A549 (cell line): ENCODE results near the gene KLHL35. TPM values are rescaled to one million over a fixed set of nuclear protein-coding genes. Genes with fewer than 3 reads are reported as not detected.
A peak's percentile ranks its signal among the peaks of the same experiment; 100 is the strongest.

Source experiments
- ATAC-seq, 2 experiments: fragments of 200-7000 bp in 1 of 2; fragments of >200 bp in 1 of 2; cut with Nextera tagmentation in 1 of 2; cut with Tn5 transposase in 1 of 2; 3 replicates each; pipeline versions ENCODE4 v1.8.0 to v1.9.1; 2018 to 2020; ENCODE audit warnings: mild to moderate bottlenecking in 1 of 2, moderate library complexity in 1 of 2
- CTCF ChIA-PET: fragments of 300-600 bp; sonication (Branson Sonifier 250); formaldehyde crosslinking; extraction: SDS; loops from one replicate; lab custom pipeline; 2021; ENCODE audit warnings: antibody characterized with exemption, inconsistent platforms; lab: Yijun Ruan, JAX
- POLR2A ChIA-PET: fragments of 350-600 bp; formaldehyde crosslinking; extraction: SDS; loops from one replicate; lab custom pipeline; 2021; ENCODE audit warnings: antibody characterized with exemption, inconsistent platforms; lab: Yijun Ruan, JAX
- DNase-seq, 2 experiments: peaks; one replicate each; pipeline versions ENCODE4 v3.0.0 to v3.0.0-alpha.2; 2011 to 2016; ENCODE audit warnings: low read depth in 1 of 2, low spot score in 1 of 2
- FAIRE-seq: peaks from 2 replicates; lab custom pipeline; 2011; peaks lifted over from hg19 to GRCh38; lab: Jason Lieb, UNC
- H3K27ac ChIP-seq, 2 experiments: fragments of >200 bp; sonication (Bioruptor Twin); formaldehyde crosslinking; 3 replicates each; pipeline ENCODE4 v1.5.1; 2016 to 2017
- H3K4me1 ChIP-seq: fragments of >200 bp; sonication (Bioruptor Twin); formaldehyde crosslinking; 3 replicates; pipeline ENCODE4 v1.6.1; 2016
- H3K4me2 ChIP-seq: fragments of >200 bp; sonication (Bioruptor Twin); formaldehyde crosslinking; 3 replicates; pipeline ENCODE4 v1.6.1; 2016
- H3K4me3 ChIP-seq: fragments of >200 bp; sonication (Bioruptor Twin); formaldehyde crosslinking; 3 replicates; pipeline ENCODE4 v1.5.1; 2016
- H3K9me3 ChIP-seq: fragments of >200 bp; sonication (Bioruptor Twin); formaldehyde crosslinking; 3 replicates; pipeline ENCODE4 v1.6.1; 2016
- BHLHE40 ChIP-seq: IDR thresholded peaks from 2 replicates; pipeline ENCODE4 v1.6.1; 2012; ENCODE audit warnings: low read depth, low read length, inconsistent platforms
- CEBPB ChIP-seq, 2 experiments: fragments of >200 bp in 1 of 2; sonication (Bioruptor Twin) in 1 of 2; formaldehyde crosslinking in 1 of 2; IDR thresholded peaks; 2 replicates each; pipeline ENCODE4 v1.6.1; 2012 to 2016
- CHD4 ChIP-seq: fragments of 200-600 bp; sonication (generic); IDR thresholded peaks from 2 replicates; pipeline ENCODE4 v1.6.1; 2016; ENCODE audit warnings: antibody characterized with exemption, mild to moderate bottlenecking, borderline replicate concordance
- EHF ChIP-seq: fragments of 250-450 bp; sonication (Bioruptor Pico); IDR thresholded peaks from 2 replicates; pipeline ENCODE4 v1.5.0; 2020; ENCODE audit warnings: mild to moderate bottlenecking
- FOSL2 ChIP-seq, 2 experiments: fragments of 450-650 bp in 1 of 2; fragments of >200 bp in 1 of 2; sonication (Bioruptor Twin) in 1 of 2; formaldehyde crosslinking; IDR thresholded peaks; 2 replicates each; pipeline versions ENCODE4 v1.5.0 to v1.6.1; 2016 to 2020; ENCODE audit warnings: mild to moderate bottlenecking in 1 of 2, moderate library complexity in 1 of 2
- GATA3 ChIP-seq: IDR thresholded peaks from 2 replicates; pipeline ENCODE4 v1.6.1; 2012; ENCODE audit warnings: borderline replicate concordance
- HDAC2 ChIP-seq: fragments of 200-600 bp; sonication (generic); IDR thresholded peaks from 2 replicates; pipeline ENCODE4 v1.6.1; 2016
- HOXA7 ChIP-seq: fragments of 250-450 bp; sonication (Bioruptor Pico); IDR thresholded peaks from 2 replicates; pipeline ENCODE4 v1.5.0; 2020; ENCODE audit warnings: mild to moderate bottlenecking, moderate library complexity
- JUN ChIP-seq, 2 experiments: fragments of >200 bp; sonication (Bioruptor Twin); formaldehyde crosslinking; IDR thresholded peaks; 2 replicates in 1 of 2; 3 replicates in 1 of 2; pipeline ENCODE4 v1.6.1; 2016 to 2017
- JUNB ChIP-seq: fragments of >200 bp; sonication (Bioruptor Twin); formaldehyde crosslinking; IDR thresholded peaks from 2 replicates; pipeline ENCODE4 v1.6.1; 2016
- KDM1A ChIP-seq: fragments of 200-600 bp; sonication (generic); IDR thresholded peaks from 2 replicates; pipeline ENCODE4 v1.6.1; 2016; ENCODE audit warnings: low read depth, mild to moderate bottlenecking
- NFE2L2 ChIP-seq: fragments of 150-350 bp; conservative IDR thresholded peaks from 2 replicates; pipeline ENCODE4 v1.6.1; 2014; ENCODE audit warnings: low read length
- RAD21 ChIP-seq, 2 experiments: fragments of >200 bp in 1 of 2; sonication (Bioruptor Twin) in 1 of 2; formaldehyde crosslinking in 1 of 2; IDR thresholded peaks in 1 of 2; conservative IDR thresholded peaks in 1 of 2; 2 replicates in 1 of 2; 3 replicates in 1 of 2; pipeline ENCODE4 v1.6.1; 2012 to 2018; ENCODE audit warnings: inconsistent platforms in 1 of 2
- SMC3 ChIP-seq: fragments of >200 bp; sonication (Bioruptor Twin); formaldehyde crosslinking; IDR thresholded peaks from 3 replicates; pipeline ENCODE4 v1.6.1; 2018; ENCODE audit warnings: inconsistent platforms
- TP53 ChIP-seq: fragments of 250-450 bp; sonication (Bioruptor Pico); IDR thresholded peaks from 2 replicates; pipeline ENCODE4 v1.5.0; 2021; ENCODE audit warnings: mild to moderate bottlenecking, moderate library complexity
- WGBS: methylation state at CpG from one replicate; pipeline ENCODE4 v1.1.6; 2017; ENCODE audit errors: missing lambda C conversion rate; 5-methylcytosine and 5-hydroxymethylcytosine counted together
- polyA plus RNA-seq, 4 experiments: library from polyadenylated mRNA; depleted of rRNA in 3 of 4; stranded (reverse); fragments of >200 nt; fragmentation: RNase III in 1 of 4; extraction: RNeasy Plus Mini Kit Qiagen cat#74134 plus additional on column Dnase treatment in 1 of 4; gene quantifications; 2 replicates in 3 of 4; 3 replicates in 1 of 4; pipeline ENCODE4 v1.2.3, GENCODE V29; 2011 to 2017
- TF ChIP-seq, protein P1 (sequence below): fragments of 250-450 bp; sonication (Bioruptor Pico); IDR thresholded peaks from 2 replicates; pipeline ENCODE4 v1.5.0; 2021; ENCODE audit warnings: mild to moderate bottlenecking, moderate library complexity, borderline replicate concordance
- TF ChIP-seq, protein P2 (sequence below): fragments of 250-450 bp; sonication (Bioruptor Pico); IDR thresholded peaks from 2 replicates; pipeline ENCODE4 v1.5.0; 2020; ENCODE audit warnings: low read depth, mild to moderate bottlenecking, moderate library complexity
- TF ChIP-seq, protein P3 (sequence below): fragments of 150-350 bp; IDR thresholded peaks from 2 replicates; pipeline ENCODE4 v1.6.1; 2014; ENCODE audit warnings: low read depth, mild to moderate bottlenecking, low read length

Gene KLHL35
- polyA plus RNA-seq, 2 of the 4 experiments (the other 2 are of a cell fraction) = 0.56 to 1.0 TPM

DNA sequence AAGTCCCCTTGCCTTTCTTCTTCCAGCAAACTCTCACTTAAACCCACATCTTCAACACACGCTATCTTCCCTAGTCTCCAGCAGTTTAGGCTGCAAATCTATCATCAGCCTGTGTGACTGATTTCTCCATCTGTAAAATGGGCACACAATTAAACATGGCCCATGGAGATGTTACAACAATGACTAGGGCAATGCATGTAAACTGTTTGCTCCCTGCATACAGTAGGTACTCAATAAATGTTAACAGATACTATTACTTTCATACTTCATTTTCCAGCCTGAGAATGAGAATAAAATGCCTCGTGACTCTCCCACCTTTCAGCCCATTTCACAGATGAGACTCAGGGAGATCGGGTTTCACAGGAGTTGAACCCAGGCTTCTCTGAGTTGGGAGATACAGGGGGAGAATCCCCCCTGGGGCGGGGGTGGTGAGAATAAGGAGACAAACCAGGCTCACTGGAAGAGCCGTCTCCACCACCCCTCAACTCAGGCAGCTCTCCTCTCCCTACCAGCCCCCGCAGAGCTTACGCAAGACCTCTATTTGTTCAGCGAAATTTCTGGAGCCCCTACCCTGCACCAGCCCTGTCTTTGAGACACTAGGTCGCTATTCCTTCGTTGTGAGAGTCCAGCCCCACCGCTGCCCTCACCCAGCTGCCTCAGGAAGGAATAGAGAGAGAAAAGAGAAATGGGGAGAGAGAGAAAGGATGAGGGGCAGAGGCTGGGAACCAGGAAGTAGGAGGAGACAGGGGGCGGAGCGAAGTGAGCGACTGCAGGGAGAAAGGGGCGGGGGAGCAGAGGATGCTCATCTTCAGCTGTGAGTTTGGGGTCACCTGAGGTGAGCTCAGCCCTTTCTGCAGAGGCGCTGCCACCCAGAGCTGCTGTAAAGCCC lies 42.1 kb upstream of the KLHL35 start:
- POLR2A ChIA-PET = no interaction called here
- H3K27ac ChIP-seq = peak overlapping the region in 1 of 2 experiments; percentile 62; a peak in 3 of 6 replicates
- CTCF ChIA-PET = interaction anchor here (0.6 to 5.3 kb wide), 6 partner anchors 24 to 86 kb away, joined by 3 to 27 read pairs (median 4); no protein-coding TSS in a partner anchor

DNA sequence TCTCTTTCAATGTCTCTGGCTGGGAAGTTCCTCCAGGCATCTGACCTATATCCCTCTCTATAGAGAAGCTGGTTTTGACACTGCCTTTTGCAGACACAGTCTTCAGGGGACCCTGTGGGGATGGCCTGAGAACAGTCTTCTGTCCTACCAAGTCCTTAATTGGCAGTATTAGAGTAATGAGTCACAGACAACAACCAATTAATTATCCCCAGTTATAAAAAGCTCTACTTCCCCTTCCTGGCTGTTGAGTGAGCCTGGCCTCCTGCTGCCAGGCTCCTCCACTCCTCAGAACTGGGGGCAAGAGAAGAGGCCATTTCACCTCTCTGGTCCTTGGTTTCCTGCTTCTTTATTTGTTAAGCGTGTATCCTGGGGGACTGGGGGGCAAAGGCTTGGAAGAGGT lies 41.2 kb upstream of the KLHL35 start:
- Histone ChIP-seq H3K9me3 (no peaks in the 10 kb centered on the region), H3K4me1 (peaks cover 13% of the 10 kb centered on the region), H3K27ac (no peak overlapping the region), H3K4me3 (no peak overlapping the region), H3K4me2 (no peak overlapping the region)
- CTCF ChIA-PET = interaction anchor here (0.8 to 5.3 kb wide), 2 partner anchors 29 to 58 kb away, joined by 3 to 27 read pairs; no protein-coding TSS in a partner anchor
- POLR2A ChIA-PET = no interaction called here
- ATAC-seq (no peak), DNase-seq (no peak), FAIRE-seq (no peak)
- 93% methylated on average over 1 of the region's 1 CpG for WGBS
- TF ChIP-seq CEBPB (IDR thresholded peaks at IDR 0.05) = no peak
- TF ChIP-seq GATA3 = no peak
- no peak for TF ChIP-seq RAD21 (conservative IDR thresholded peaks at IDR 0.05 in 1 of 2, IDR thresholded peaks at IDR 0.05 in 1 of 2)
- TF ChIP-seq, protein P1, sequence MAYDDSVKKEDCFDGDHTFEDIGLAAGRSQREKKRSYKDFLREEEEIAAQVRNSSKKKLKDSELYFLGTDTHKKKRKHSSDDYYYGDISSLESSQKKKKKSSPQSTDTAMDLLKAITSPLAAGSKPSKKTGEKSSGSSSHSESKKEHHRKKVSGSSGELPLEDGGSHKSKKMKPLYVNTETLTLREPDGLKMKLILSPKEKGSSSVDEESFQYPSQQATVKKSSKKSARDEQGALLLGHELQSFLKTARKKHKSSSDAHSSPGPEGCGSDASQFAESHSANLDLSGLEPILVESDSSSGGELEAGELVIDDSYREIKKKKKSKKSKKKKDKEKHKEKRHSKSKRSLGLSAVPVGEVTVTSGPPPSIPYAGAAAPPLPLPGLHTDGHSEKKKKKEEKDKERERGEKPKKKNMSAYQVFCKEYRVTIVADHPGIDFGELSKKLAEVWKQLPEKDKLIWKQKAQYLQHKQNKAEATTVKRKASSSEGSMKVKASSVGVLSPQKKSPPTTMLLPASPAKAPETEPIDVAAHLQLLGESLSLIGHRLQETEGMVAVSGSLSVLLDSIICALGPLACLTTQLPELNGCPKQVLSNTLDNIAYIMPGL (CRISPR knock-in tag) = no peak
- no peak for TF ChIP-seq NFE2L2
- TF ChIP-seq, protein P2, sequence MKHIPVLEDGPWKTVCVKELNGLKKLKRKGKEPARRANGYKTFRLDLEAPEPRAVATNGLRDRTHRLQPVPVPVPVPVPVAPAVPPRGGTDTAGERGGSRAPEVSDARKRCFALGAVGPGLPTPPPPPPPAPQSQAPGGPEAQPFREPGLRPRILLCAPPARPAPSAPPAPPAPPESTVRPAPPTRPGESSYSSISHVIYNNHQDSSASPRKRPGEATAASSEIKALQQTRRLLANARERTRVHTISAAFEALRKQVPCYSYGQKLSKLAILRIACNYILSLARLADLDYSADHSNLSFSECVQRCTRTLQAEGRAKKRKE (CRISPR knock-in tag) = no peak
- TF ChIP-seq JUNB = no peak
- TF ChIP-seq TP53 (CRISPR knock-in tag) = no peak
- no peak for TF ChIP-seq HOXA7
- TF ChIP-seq JUN (IDR thresholded peaks at IDR 0.05) = no peak
- TF ChIP-seq SMC3 = no peak
- TF ChIP-seq, protein P3, sequence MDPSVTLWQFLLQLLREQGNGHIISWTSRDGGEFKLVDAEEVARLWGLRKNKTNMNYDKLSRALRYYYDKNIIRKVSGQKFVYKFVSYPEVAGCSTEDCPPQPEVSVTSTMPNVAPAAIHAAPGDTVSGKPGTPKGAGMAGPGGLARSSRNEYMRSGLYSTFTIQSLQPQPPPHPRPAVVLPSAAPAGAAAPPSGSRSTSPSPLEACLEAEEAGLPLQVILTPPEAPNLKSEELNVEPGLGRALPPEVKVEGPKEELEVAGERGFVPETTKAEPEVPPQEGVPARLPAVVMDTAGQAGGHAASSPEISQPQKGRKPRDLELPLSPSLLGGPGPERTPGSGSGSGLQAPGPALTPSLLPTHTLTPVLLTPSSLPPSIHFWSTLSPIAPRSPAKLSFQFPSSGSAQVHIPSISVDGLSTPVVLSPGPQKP = no peak
- TF ChIP-seq FOSL2 (IDR thresholded peaks at IDR 0.05) = no peak
- no peak for TF ChIP-seq FOSL2 (CRISPR knock-in tag; IDR thresholded peaks at IDR 0.05)
- TF ChIP-seq EHF (CRISPR knock-in tag) = no peak

More for the DNA sequence above, 42.1 kb upstream of the KLHL35 start:
- FAIRE-seq (no peak), DNase-seq (peak in 1 of 2 experiments; percentile 32), ATAC-seq (peak in 1 of 2 experiments; percentile 50; a peak in 3 of 6 replicates)
- 68% methylated on average over 16 of the region's 16 CpGs for WGBS
- Histone ChIP-seq H3K4me1 (peaks cover 13% of the 10 kb centered on the region), H3K4me2 (peak overlapping the region; percentile 30; the same call in 2 of the 3 replicates), H3K4me3 (no peak overlapping the region), H3K9me3 (no peaks in the 10 kb centered on the region)
- TF ChIP-seq HDAC2 = 0 out of 2 replicates have a peak, but pooled peaks have one; percentile 26
- TF ChIP-seq BHLHE40 = no peak
- peak; percentile 79; the same call in 1 of the 2 replicates for TF ChIP-seq KDM1A
- peak; percentile 37 to 84; a peak in 3 of 4 replicates for TF ChIP-seq CEBPB (IDR thresholded peaks at IDR 0.05)
- TF ChIP-seq CHD4 = 0 out of 2 replicates have a peak, but pooled peaks have one; percentile 67
- TF ChIP-seq NFE2L2 = no peak
